OCI-LY7 (cell line): ENCODE results near the gene ZNRF3. TPM values are rescaled to one million over a fixed set of nuclear protein-coding genes. Genes with fewer than 3 reads are reported as not detected.

Experiments
- BruUV-seq: library from RNA; stranded (reverse); fragments of 400-500 nt; replicated peaks from 2 replicates; lab custom pipeline; 2021; lab: Mats Ljungman, UMichigan
- CTCF ChIA-PET: fragments of 300-600 bp; sonication (Branson Sonifier 250); formaldehyde crosslinking; loops from one replicate; lab custom pipeline; 2022; ENCODE audit warnings: antibody characterized with exemption; ENCODE audit not compliant: unreplicated experiment; lab: Charles Lee
- POLR2A ChIA-PET: fragments of 300-600 bp; sonication (Branson Sonifier 250); formaldehyde crosslinking; loops from one replicate; lab custom pipeline; 2022; ENCODE audit warnings: antibody characterized with exemption; lab: Charles Lee
- DNase-seq: peaks from one replicate; pipeline ENCODE4 v3.0.0-alpha.2; 2015; ENCODE audit warnings: low spot score
- H2AFZ ChIP-seq: fragments of 200-600 bp; sonication (generic), shearing (Covaris generic); 2 replicates; pipeline ENCODE4 v1.6.1; 2014; ENCODE audit warnings: mild to moderate bottlenecking, antibody characterized with exemption, low read length, moderate library complexity
- H3K27ac ChIP-seq: fragments of 200-600 bp; sonication (generic); 2 replicates; pipeline ENCODE4 v1.5.1; 2014; ENCODE audit warnings: mixed run types, low read depth, mild to moderate bottlenecking, moderate library complexity, low read length, inconsistent platforms; ENCODE audit not compliant: poor library complexity, severe bottlenecking
- H3K36me3 ChIP-seq: fragments of 200-600 bp; sonication (generic); 2 replicates; pipeline ENCODE4 v1.6.1; 2014; ENCODE audit warnings: mild to moderate bottlenecking, antibody characterized with exemption, low read length, moderate library complexity, mixed read lengths; ENCODE audit not compliant: insufficient read depth
- H3K4me1 ChIP-seq: fragments of 200-600 bp; sonication (generic); 2 replicates; pipeline ENCODE4 v1.5.1; 2014; ENCODE audit warnings: mild to moderate bottlenecking, low read length; ENCODE audit not compliant: insufficient read depth, poor library complexity, severe bottlenecking
- H3K4me2 ChIP-seq: fragments of 200-600 bp; sonication (generic); 2 replicates; pipeline ENCODE4 v1.6.1; 2014; ENCODE audit warnings: mild to moderate bottlenecking, low read length
- H3K4me3 ChIP-seq: fragments of 200-600 bp; sonication (generic); 2 replicates; pipeline ENCODE4 v1.5.1; 2014; ENCODE audit warnings: mild to moderate bottlenecking, low read depth, low read length; ENCODE audit not compliant: poor library complexity, severe bottlenecking
- H3K79me2 ChIP-seq: fragments of 200-600 bp; sonication (generic); 2 replicates; pipeline ENCODE4 v1.6.1; 2016; ENCODE audit warnings: low read depth, mild to moderate bottlenecking, low read length, moderate library complexity, mixed read lengths; ENCODE audit not compliant: insufficient read depth
- H3K9me2 ChIP-seq: fragments of 200-600 bp; sonication (generic); 2 replicates; pipeline ENCODE4 v1.6.1; 2016; ENCODE audit warnings: mild to moderate bottlenecking, low read length, mixed read lengths; ENCODE audit not compliant: insufficient read depth
- H3K9me3 ChIP-seq: fragments of 200-600 bp; sonication (generic); 2 replicates; pipeline ENCODE4 v1.6.1; 2014; ENCODE audit warnings: mild to moderate bottlenecking, mixed run types, low read length, mixed read lengths
- H4K20me1 ChIP-seq: fragments of 200-600 bp; sonication (generic); 2 replicates; pipeline ENCODE4 v1.6.1; 2014; ENCODE audit warnings: mild to moderate bottlenecking, antibody characterized with exemption, low read length, moderate library complexity, mixed read lengths; ENCODE audit not compliant: insufficient read depth
- EZH2phosphoT487 ChIP-seq: fragments of 200-600 bp; sonication (generic); IDR thresholded peaks from 2 replicates; pipeline ENCODE4 v1.6.1; 2018; ENCODE audit warnings: low read depth, borderline replicate concordance, mild to moderate bottlenecking, mixed run types, antibody characterized with exemption, low read length, moderate library complexity, mixed read lengths
- intact Hi-C: fragments of 100-400 bp; cut with micrococcal nuclease; formaldehyde crosslinking; loops from one replicate; pipeline ENCODE4 v1.10.0; 2022; ENCODE audit not compliant: unreplicated experiment
- total RNA-seq, 2 experiments: library from RNA; depleted of rRNA in 1 of 2; stranded (reverse); fragments of >200 nt in 1 of 2; shearing (Covaris generic) in 1 of 2; gene quantifications; 2 replicates each; pipeline ENCODE4 v1.2.3, GENCODE V29; 2014 to 2022
- TF ChIP-seq, protein P1 (sequence below): fragments of 200-600 bp; sonication (generic); conservative IDR thresholded peaks from 2 replicates; pipeline ENCODE4 v1.5.1; 2014; ENCODE audit warnings: mild to moderate bottlenecking, antibody characterized with exemption, low read length, moderate library complexity, mixed read lengths

The ZNRF3 gene
- total RNA-seq, 2 experiments from 2014 or later, result 3.6 to 3.9 TPM

DNA sequence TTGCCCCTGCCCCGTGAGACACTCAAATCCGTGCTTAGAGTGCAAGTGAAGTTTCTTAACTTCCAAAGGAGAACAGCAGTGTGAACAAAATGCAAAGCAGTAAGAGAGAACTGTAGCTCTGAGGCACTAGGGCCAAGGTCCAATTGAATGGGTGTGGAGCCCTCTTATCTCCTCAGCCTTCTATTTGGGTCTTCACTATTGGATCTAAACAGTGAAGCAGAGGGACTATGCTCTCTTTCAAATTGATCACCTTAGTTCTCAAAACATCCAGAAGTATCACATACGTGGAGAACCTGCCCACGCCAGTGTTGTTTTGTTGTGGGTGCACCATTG is 128.7 kb downstream of the ZNRF3 start:
- no peak for DNase-seq
- Histone ChIP-seq H3K4me2 (no peak overlapping the region), H3K9me2 (no peaks in the 10 kb centered on the region), H3K36me3 (no peaks in the 10 kb centered on the region), H3K4me1 (peaks cover 6% of the 10 kb centered on the region), H3K27ac (no peak overlapping the region), H3K9me3 (no peaks in the 10 kb centered on the region), H2AFZ (no peak overlapping the region), H3K4me3 (no peak overlapping the region), H3K79me2 (no peaks in the 10 kb centered on the region), H4K20me1 (no peaks in the 10 kb centered on the region)
- no peak for TF ChIP-seq EZH2phosphoT487
- TF ChIP-seq, protein P1, sequence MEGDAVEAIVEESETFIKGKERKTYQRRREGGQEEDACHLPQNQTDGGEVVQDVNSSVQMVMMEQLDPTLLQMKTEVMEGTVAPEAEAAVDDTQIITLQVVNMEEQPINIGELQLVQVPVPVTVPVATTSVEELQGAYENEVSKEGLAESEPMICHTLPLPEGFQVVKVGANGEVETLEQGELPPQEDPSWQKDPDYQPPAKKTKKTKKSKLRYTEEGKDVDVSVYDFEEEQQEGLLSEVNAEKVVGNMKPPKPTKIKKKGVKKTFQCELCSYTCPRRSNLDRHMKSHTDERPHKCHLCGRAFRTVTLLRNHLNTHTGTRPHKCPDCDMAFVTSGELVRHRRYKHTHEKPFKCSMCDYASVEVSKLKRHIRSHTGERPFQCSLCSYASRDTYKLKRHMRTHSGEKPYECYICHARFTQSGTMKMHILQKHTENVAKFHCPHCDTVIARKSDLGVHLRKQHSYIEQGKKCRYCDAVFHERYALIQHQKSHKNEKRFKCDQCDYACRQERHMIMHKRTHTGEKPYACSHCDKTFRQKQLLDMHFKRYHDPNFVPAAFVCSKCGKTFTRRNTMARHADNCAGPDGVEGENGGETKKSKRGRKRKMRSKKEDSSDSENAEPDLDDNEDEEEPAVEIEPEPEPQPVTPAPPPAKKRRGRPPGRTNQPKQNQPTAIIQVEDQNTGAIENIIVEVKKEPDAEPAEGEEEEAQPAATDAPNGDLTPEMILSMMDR, result no peak
- no TSS peak for BruUV-seq
- intact Hi-C loops, result no loop called here
- ChIA-PET POLR2A (no interaction called here), CTCF (no interaction called here)

DNA sequence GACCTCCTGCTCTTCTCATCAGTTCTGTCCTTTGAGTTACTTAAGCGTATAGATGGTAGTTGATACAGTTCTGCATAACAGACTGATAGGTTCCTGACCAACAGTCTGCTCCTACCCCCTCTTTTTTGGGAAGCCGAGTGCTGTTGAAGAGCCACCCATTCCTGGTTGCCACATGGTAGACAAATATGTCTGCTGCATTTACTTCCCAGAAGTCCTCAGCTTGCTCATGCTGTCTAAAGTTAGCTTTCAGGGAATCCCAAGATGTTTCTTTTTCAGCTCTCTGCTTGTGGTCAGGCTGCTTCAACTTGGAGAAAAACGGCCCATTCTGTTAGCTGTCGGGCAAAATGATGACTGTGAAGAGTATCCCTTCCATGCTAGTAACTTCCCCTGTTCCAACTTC is 129.6 kb downstream of the ZNRF3 start:
- no peaks in the 10 kb centered on the region for H3K36me3 ChIP-seq
- H3K9me3 ChIP-seq, result no peaks in the 10 kb centered on the region
- H3K4me3 ChIP-seq, result no peak overlapping the region
- no peaks in the 10 kb centered on the region for H3K9me2 ChIP-seq
- no TSS peak for BruUV-seq
- no peaks in the 10 kb centered on the region for H4K20me1 ChIP-seq
- ChIA-PET POLR2A (no interaction called here), CTCF (no interaction called here)
- no peak overlapping the region for H2AFZ ChIP-seq
- DNase-seq, result no peak
- TF ChIP-seq, protein P1, result no peak
- no peak for TF ChIP-seq EZH2phosphoT487
- H3K79me2 ChIP-seq, result no peaks in the 10 kb centered on the region
- intact Hi-C loops, result no loop called here
- no peak overlapping the region for H3K27ac ChIP-seq
- peaks cover 6% of the 10 kb centered on the region for H3K4me1 ChIP-seq
- H3K4me2 ChIP-seq, result no peak overlapping the region

DNA sequence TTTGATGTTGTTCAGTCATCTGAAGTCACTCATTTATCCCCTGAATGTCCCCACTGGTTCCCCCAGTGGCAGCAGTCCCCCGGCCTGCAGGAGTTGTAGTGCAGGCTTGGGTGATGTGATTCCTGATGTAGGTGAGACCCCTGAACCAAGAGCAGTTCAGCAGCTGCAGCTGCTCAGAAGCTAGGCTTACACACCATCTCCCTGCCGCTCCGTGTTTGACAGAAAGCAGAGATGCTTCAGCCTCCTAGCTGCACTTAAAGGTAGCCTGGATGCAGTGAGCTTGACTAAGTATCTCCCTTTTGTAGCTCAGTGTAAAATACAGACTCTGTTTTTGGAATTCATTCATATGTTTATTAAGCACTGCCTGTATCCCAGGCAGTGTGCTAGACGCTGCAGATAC is 130.9 kb downstream of the ZNRF3 start:
- intact Hi-C loops, result no loop called here
- Histone ChIP-seq H3K4me3 (no peak overlapping the region), H4K20me1 (no peaks in the 10 kb centered on the region), H3K79me2 (no peaks in the 10 kb centered on the region), H2AFZ (no peak overlapping the region), H3K9me3 (no peaks in the 10 kb centered on the region), H3K27ac (no peak overlapping the region), H3K4me2 (no peak overlapping the region), H3K9me2 (no peaks in the 10 kb centered on the region), H3K36me3 (no peaks in the 10 kb centered on the region), H3K4me1 (peaks cover 6% of the 10 kb centered on the region)
- ChIA-PET CTCF (no interaction called here), POLR2A (no interaction called here)
- TF ChIP-seq, protein P1, result no peak
- no peak for TF ChIP-seq EZH2phosphoT487
- no peak for DNase-seq
- BruUV-seq, result no TSS peak
